GM18505 (cell line): ENCODE data around the gene OR7A5.

Source experiments
- ATAC-seq: cut with Tn5 transposase; IDR thresholded peaks from one replicate; pipeline ENCODE4 v1.9.1; 2021; ENCODE audit not compliant: unreplicated experiment
- POLR2A ChIP-seq: IDR thresholded peaks from 4 replicates; pipeline ENCODE4 v1.6.1; 2011; ENCODE audit warnings: borderline replicate concordance; ENCODE audit not compliant: insufficient read depth, insufficient read length; ENCODE audit errors: extremely low read depth

Gene OR7A5

DNA sequence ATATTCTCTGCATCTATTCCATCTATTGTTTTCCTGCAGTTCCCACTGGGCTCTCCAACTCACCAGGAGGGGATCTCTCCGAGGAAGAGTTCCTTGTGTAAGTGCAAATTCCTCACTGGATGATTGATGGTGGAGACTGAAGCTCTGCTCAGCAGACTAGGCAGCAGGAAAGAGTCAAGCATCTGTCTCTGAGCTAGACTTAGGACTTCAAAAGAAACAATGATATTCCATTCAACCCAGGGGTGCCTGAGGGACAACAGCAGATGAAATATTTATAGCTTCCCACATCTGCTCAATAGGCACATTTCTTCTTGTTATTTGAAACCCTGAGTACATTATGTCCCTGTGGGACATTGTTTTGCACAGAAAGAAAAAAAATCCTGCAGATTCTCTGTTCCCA lies at the start of gene OR7A5, which contains the start of gene OR7C1:
OR7A5 (minus strand) TSS at position 175 of the 400 bp plus-strand sequence. CDS start 6,944 bp downstream, outside the sequence.
OR7C1 (minus strand) TSS at position 175 of the 400 bp plus-strand sequence. CDS start 35,049 bp downstream, outside the sequence.
- TF ChIP-seq POLR2A, result no peak

GRCh38 chr19:14871619-14872230 lies 36.7 kb upstream of the OR7A5 start:
- no peak for ATAC-seq
- TF ChIP-seq POLR2A, result no peak

More for the DNA sequence above, at the start of gene OR7A5, which contains the start of gene OR7C1:
- ATAC-seq, result no peak

- no peak for TF ChIP-seq POLR2A
- ATAC-seq, result no peak
Observed at GRCh38 chr19:14868497-14868896, 33.5 kb upstream of the OR7A5 start.

- no peak for TF ChIP-seq POLR2A
- ATAC-seq, result no peak
Observed at GRCh38 chr19:14848822-14849221, 13.8 kb upstream of the OR7A5 start, which contains the start of gene OR7A10. TSS of gene OR7A10 (minus strand) at chr19:14848922. CDS start at chr19:14841877, 7,045 bp downstream.

GRCh38 chr19:14843578-14843977 lies 8.6 kb upstream of the OR7A5 start:
- ATAC-seq, result no peak
- TF ChIP-seq POLR2A, result no peak

GRCh38 chr19:14843169-14843568 lies 8.2 kb upstream of the OR7A5 start:
- no peak for ATAC-seq
- TF ChIP-seq POLR2A, result no peak

DNA sequence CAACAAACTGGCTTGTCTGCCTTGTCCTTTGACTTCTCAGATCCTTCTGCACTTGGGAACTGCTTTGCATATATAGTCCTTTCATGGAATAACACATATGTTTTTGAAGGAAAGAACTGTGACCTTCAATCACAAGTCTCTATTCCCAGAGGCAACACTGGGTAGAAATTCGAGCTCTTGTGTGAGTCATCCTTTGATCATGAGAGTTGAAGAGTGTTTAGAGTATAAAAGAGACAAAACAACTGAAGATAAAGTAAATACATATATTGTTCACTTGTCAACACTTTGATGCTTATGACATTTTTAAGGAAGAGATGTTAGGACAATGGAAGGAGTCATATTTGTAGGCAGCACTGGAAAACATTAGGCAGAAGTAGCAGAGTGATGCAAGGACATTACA lies 5.2 kb upstream of the OR7A5 start:
- ATAC-seq, result no peak
- TF ChIP-seq POLR2A, result no peak

DNA sequence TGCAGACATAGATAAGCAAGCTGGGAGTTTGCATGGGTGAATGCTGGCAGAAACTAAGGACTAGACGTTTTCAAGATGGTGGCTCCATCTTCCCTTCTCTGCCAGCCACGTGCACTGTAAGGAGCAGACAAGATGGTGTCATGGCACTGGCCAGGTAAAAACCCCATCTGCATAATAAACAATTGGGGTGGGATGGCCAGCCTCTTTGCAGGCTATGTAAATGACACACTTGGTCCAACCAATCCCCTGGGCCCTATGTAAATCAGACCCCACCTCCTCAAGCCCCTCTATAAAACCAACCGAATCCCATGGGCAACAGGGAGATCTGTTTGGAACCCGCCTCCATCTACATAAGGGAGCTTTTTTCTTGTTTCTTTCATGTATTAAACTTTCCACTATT lies 2.4 kb upstream of the OR7A5 start:
- no peak for TF ChIP-seq POLR2A
- ATAC-seq, result no peak

- TF ChIP-seq POLR2A, result no peak
Observed at GRCh38 chr19:14830702-14831101, 4.3 kb downstream of the OR7A5 start.

DNA sequence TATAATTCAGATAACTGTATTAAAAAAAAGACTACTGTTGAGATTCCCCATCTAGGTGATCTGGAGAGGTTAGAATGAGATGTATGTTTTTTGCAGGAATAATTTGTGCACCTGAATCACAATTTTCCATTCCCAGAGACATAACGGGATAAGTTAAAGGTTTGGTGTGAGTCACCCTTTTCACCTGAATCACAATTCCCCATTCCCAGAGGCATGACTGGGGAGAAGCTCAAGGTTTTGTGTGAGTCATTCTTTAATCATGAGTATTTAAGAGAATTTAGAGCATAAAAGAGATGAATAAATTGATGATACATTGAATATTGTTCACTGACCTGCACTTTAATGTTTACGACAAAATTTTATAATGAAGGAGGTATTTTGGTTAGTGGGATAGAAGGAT lies 9.0 kb downstream of the OR7A5 start:
- ATAC-seq, result no peak
- TF ChIP-seq POLR2A, result no peak

More at GRCh38 chr19:14830702-14831101, 4.3 kb downstream of the OR7A5 start:
- ATAC-seq, result no peak

DNA sequence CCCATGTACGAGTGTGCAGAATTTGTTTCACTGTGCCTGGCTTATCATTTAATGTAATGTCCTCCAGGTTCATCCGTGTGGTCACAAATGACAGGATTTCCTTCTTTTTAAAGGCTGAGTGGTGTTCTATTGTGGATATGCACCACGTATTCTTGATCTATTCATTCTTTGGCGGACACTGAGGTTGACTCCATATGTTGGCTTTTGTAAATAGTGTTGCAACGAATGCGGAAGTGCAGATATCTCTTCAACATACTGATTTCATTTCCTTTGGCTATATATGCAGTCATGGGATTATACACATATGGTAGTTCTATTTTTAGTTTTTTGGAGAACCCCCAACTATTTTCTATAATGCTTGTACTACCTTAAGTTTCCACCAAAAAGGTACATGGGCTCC lies 13.0 kb downstream of the OR7A5 start:
- ATAC-seq, result no peak
- TF ChIP-seq POLR2A, result no peak

DNA sequence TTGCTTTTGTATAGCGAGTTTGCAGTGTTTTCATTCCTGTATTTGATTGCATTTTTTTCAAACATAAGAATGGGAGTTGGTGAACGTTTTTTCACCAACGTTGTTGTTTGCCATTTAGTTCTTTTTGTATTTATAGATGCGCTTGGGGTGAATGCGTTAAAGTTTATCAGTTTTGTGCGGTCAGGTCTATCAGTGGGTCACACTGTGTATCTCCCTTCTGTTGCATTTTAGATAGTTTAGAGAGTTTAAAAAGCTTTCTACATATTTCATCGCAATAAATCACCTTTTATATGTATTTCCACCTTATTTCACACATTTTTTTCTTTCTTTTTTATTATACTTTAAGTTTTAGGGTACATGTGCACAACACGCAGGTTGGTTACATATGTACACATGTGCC lies 16.4 kb downstream of the OR7A5 start:
- TF ChIP-seq POLR2A, result no peak
- no peak for ATAC-seq

DNA sequence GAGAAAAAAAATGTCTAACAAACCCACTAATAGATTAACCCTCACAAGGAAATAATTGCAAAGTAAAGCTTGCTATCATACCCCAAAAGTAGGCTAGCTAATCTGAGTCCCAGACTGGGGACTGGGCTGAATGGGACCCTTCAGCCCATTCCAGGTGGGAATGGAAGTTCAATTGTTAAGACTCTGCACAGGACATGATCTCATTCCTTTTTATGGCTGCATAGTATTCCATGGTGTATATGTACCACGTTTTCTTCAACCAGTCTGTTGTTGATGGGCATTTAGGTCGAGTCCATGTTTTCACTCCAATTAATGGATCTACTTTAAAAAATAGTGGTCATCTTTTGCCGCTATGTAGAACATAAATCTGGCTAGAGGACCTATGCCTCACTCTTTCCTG lies 17.9 kb downstream of the OR7A5 start:
- ATAC-seq, result no peak
- no peak for TF ChIP-seq POLR2A

GRCh38 chr19:14814982-14815652 lies 19.9 kb downstream of the OR7A5 start:
- TF ChIP-seq POLR2A, result no peak
- no peak for ATAC-seq
